HUES64 (cell line): ENCODE results near the gene HSD17B1.

Experiments
- H3K27ac ChIP-seq: 2 replicates; pipeline ENCODE4 v1.7.0; 2013; ENCODE audit warnings: low read depth, low read length, inconsistent platforms
- H3K27me3 ChIP-seq: 2 replicates; pipeline ENCODE4 v1.6.1; 2013; ENCODE audit warnings: mild to moderate bottlenecking, low read length; ENCODE audit not compliant: insufficient read depth
- H3K36me3 ChIP-seq: 2 replicates; pipeline ENCODE4 v1.6.1; 2013; ENCODE audit warnings: mild to moderate bottlenecking, low read length; ENCODE audit not compliant: insufficient read depth
- H3K4me1 ChIP-seq: 2 replicates; pipeline ENCODE4 v1.6.1; 2013; ENCODE audit warnings: mild to moderate bottlenecking, low read length, moderate library complexity; ENCODE audit not compliant: insufficient read depth
- H3K4me3 ChIP-seq: 2 replicates; pipeline ENCODE4 v1.5.1; 2013; ENCODE audit warnings: mild to moderate bottlenecking, low read length, moderate library complexity
- H3K9ac ChIP-seq: 2 replicates; pipeline ENCODE4 v1.6.1; 2013; ENCODE audit warnings: mild to moderate bottlenecking, low read depth, low read length
- H3K9me3 ChIP-seq: 2 replicates; pipeline ENCODE4 v1.6.1; 2013; ENCODE audit warnings: low read depth, low read length; ENCODE audit not compliant: insufficient read depth
- WGBS: fragments of 150-250, 120-280 bp; methylation state at CpG from one replicate; pipeline ENCODE4 v1.1.7; 2013; ENCODE audit warnings: missing lambda C conversion rate; 5-methylcytosine and 5-hydroxymethylcytosine counted together

Gene HSD17B1

GRCh38 chr17:42526031-42526444 lies 26.7 kb upstream of the HSD17B1 start:
- Histone ChIP-seq H3K9me3 (no peaks in the 10 kb centered on the region), H3K9ac (no peak overlapping the region), H3K27ac (no peak overlapping the region), H3K4me1 (no peaks in the 10 kb centered on the region; the same call in 1 of the 2 replicates), H3K27me3 (peaks cover 7% of the 10 kb centered on the region), H3K4me3 (no peak overlapping the region), H3K36me3 (peaks cover 6% of the 10 kb centered on the region)
- WGBS = 98% methylated on average over 6 of the region's 6 CpGs

GRCh38 chr17:42527932-42528331 lies 24.8 kb upstream of the HSD17B1 start:
- WGBS = 88% methylated on average over 5 of the region's 6 CpGs
- no peaks in the 10 kb centered on the region for H3K9me3 ChIP-seq
- no peaks in the 10 kb centered on the region for H3K4me1 ChIP-seq
- H3K27me3 ChIP-seq = peaks cover 14% of the 10 kb centered on the region
- no peaks in the 10 kb centered on the region for H3K36me3 ChIP-seq
- no peak overlapping the region for H3K27ac ChIP-seq
- H3K4me3 ChIP-seq = no peak overlapping the region
- no peak overlapping the region for H3K9ac ChIP-seq

- 90% methylated on average over 3 of the region's 3 CpGs for WGBS
- Histone ChIP-seq H3K9ac (no peak overlapping the region), H3K27ac (no peak overlapping the region), H3K9me3 (no peaks in the 10 kb centered on the region), H3K36me3 (no peaks in the 10 kb centered on the region), H3K4me3 (no peak overlapping the region), H3K27me3 (peaks cover 23% of the 10 kb centered on the region), H3K4me1 (no peaks in the 10 kb centered on the region)
Measured at GRCh38 chr17:42529061-42529460, 23.7 kb upstream of the HSD17B1 start.

- WGBS = 72% methylated on average over 2 of the region's 2 CpGs
Measured at GRCh38 chr17:42530952-42531454, 21.7 kb upstream of the HSD17B1 start.

GRCh38 chr17:42531455-42532354 lies 21.0 kb upstream of the HSD17B1 start:
- Histone ChIP-seq H3K4me1 (peaks cover 3% of the 10 kb centered on the region; the same call in 1 of the 2 replicates), H3K27me3 (peaks cover 23% of the 10 kb centered on the region), H3K4me3 (peak overlapping the region; percentile 48), H3K27ac (no peak overlapping the region), H3K36me3 (no peaks in the 10 kb centered on the region), H3K9me3 (no peaks in the 10 kb centered on the region), H3K9ac (no peak overlapping the region)
- 17% methylated on average over 60 of the region's 60 CpGs for WGBS

More at GRCh38 chr17:42530952-42531454, 21.7 kb upstream of the HSD17B1 start:
- Histone ChIP-seq H3K9ac (no peak overlapping the region), H3K4me3 (no peak overlapping the region), H3K9me3 (no peaks in the 10 kb centered on the region), H3K4me1 (peaks cover 3% of the 10 kb centered on the region; the same call in 1 of the 2 replicates), H3K36me3 (no peaks in the 10 kb centered on the region), H3K27me3 (peaks cover 23% of the 10 kb centered on the region), H3K27ac (no peak overlapping the region)

- peak overlapping the region; percentile 72 for H3K4me3 ChIP-seq
- peaks cover 6% of the 10 kb centered on the region; the same call in 1 of the 2 replicates for H3K36me3 ChIP-seq
- peaks cover 9% of the 10 kb centered on the region; the same call in 1 of the 2 replicates for H3K4me1 ChIP-seq
- H3K27me3 ChIP-seq = peaks cover 20% of the 10 kb centered on the region
- H3K9ac ChIP-seq = peak overlapping the region; percentile 82; the same call in 1 of the 2 replicates
- peak overlapping the region; percentile 15; the same call in 1 of the 2 replicates for H3K27ac ChIP-seq
- 52% methylated on average over 26 of the region's 26 CpGs for WGBS
- H3K9me3 ChIP-seq = no peaks in the 10 kb centered on the region
Measured at GRCh38 chr17:42535155-42536047, 17.3 kb upstream of the HSD17B1 start.

- H3K27ac ChIP-seq = peak within 1 kb of the TSS; percentile 45
- WGBS = under 1% methylated on average over 40 of the region's 40 CpGs
Measured at GRCh38 chr17:42536048-42536371, 16.7 kb upstream of the HSD17B1 start, which contains the start of gene NAGLU. Gene NAGLU, plus strand, starts transcription at chr17:42536241. Its CDS starts 32 bp downstream, at chr17:42536273.

GRCh38 chr17:42536372-42537155 lies 16.2 kb upstream of the HSD17B1 start:
- peak overlapping the region; percentile 82 for H3K9ac ChIP-seq
- WGBS = 2% methylated on average over 65 of the region's 65 CpGs
- peak overlapping the region; percentile 45 for H3K27ac ChIP-seq
- no peaks in the 10 kb centered on the region for H3K9me3 ChIP-seq
- H3K36me3 ChIP-seq = peaks cover 13% of the 10 kb centered on the region; the same call in 1 of the 2 replicates
- H3K4me1 ChIP-seq = peaks cover 9% of the 10 kb centered on the region; the same call in 1 of the 2 replicates
- H3K4me3 ChIP-seq = peak overlapping the region; percentile 72
- peaks cover 11% of the 10 kb centered on the region for H3K27me3 ChIP-seq

More at GRCh38 chr17:42536048-42536371, 16.7 kb upstream of the HSD17B1 start, which contains the start of gene NAGLU:
- Histone ChIP-seq H3K27me3 (peaks cover 16% of the 10 kb centered on the region), H3K4me3 (peak within 1 kb of the TSS; percentile 72), H3K9ac (peak within 1 kb of the TSS; percentile 82), H3K9me3 (no peaks in the 10 kb centered on the region), H3K36me3 (peaks cover 11% of the 10 kb centered on the region; the same call in 1 of the 2 replicates), H3K4me1 (peaks cover 9% of the 10 kb centered on the region; the same call in 1 of the 2 replicates)

- Histone ChIP-seq H3K27ac (no peak overlapping the region), H3K4me1 (peaks cover 9% of the 10 kb centered on the region; the same call in 1 of the 2 replicates)
Measured at GRCh38 chr17:42537156-42537805, 15.4 kb upstream of the HSD17B1 start.

More at GRCh38 chr17:42537156-42537805, 15.4 kb upstream of the HSD17B1 start:
- Histone ChIP-seq H3K4me3 (peak overlapping the region; percentile 72), H3K36me3 (peaks cover 13% of the 10 kb centered on the region; the same call in 1 of the 2 replicates), H3K9ac (peak overlapping the region; percentile 82; the same call in 1 of the 2 replicates), H3K9me3 (no peaks in the 10 kb centered on the region), H3K27me3 (peaks cover 8% of the 10 kb centered on the region; the same call in 1 of the 2 replicates)
- WGBS = 86% methylated on average over 31 of the region's 31 CpGs
